ENCODE data around the gene BEX3.
"Not testable (repeated sequence)": the region's sequence is repeated elsewhere in the genome, so short reads cannot be mapped to it uniquely, and the experiment has no call there.

DNA sequence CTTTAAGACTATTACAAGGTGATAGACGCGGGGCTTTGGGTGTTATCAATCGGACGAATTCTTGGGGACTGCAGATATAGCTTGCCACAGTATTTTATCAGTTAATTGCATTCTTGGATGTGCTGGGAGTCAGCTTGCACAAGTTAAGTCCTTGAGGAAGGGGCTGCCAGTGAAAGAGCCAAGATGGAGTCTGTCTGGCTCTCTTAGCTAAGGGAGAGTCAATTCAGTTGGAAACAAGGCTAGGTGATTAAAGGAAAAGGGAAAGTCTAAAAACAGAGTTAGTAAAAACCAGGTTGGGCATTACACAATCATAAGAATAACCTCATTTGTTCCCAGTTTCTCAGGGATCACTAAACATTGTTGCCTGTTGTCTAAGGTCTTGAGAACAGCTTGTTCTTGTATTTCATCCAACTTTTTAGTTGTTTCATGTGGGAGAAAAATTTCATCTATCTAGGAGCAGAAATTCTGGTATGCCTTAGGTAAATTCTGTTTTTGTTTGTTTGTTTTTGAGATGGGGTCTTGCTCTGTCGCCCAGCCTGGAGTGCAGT is 9.0 kb downstream of the BEX3 start:
- not testable (repeated sequence) for TF ChIP-seq CTCF (IDR thresholded peaks at IDR 0.05; ENCODE audit: low read depth, low read length, poor library complexity, severe bottlenecking); EZH2phosphoT487 (IDR thresholded peaks at IDR 0.05; ENCODE audit: borderline replicate concordance, low read length)
